Measurements from ENCODE around the gene PLOD1.

- no peak for TF ChIP-seq CTCF (IDR thresholded peaks at IDR 0.05)
- no peak for TF ChIP-seq CBX8 (IDR thresholded peaks at IDR 0.05)
- TF ChIP-seq RAD21 (conservative IDR thresholded peaks at IDR 0.05 in 1 of 2, IDR thresholded peaks at IDR 0.05 in 1 of 2) = no peak
- no peak for TF ChIP-seq RARB (CRISPR knock-in tag; IDR thresholded peaks at IDR 0.05)
- TF ChIP-seq ESRRA (IDR thresholded peaks at IDR 0.05; ENCODE audit: borderline replicate concordance, low read length) = no peak
Observed at GRCh38 chr1:11913291-11913690, 21.2 kb upstream of the PLOD1 start.

All from A549 (cell line).